HG03457 (cell line): ENCODE measurements around the gene SNAI1.
"Not testable (repeated sequence)": the region's sequence is repeated elsewhere in the genome, so short reads cannot be mapped to it uniquely, and the experiment has no call there.

Experiments
- ATAC-seq: cut with Tn5 transposase; IDR thresholded peaks from one replicate; pipeline ENCODE4 v1.9.1; 2021; ENCODE audit warnings: moderate number of reproducible peaks; ENCODE audit not compliant: unreplicated experiment

The SNAI1 gene

DNA sequence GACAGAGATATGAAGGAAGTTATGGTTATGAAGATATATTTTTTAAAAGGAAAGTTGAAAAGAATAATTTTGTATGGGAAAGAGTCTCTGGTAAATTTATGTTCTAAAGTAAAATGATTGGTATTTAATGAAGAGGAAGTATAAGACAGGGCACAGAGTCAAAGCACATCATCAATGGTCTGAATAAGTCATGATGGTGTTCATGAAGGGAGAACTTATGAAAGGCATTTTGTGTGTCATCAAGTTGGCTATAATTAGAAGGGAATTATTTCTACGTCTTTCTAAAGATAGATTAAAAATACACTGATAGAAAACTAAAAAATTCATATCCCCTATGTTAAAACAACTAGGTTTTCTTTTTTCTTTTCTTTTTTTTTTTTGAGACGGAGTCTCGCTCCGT lies 21.4 kb upstream of the SNAI1 start:
- no peak for ATAC-seq

DNA sequence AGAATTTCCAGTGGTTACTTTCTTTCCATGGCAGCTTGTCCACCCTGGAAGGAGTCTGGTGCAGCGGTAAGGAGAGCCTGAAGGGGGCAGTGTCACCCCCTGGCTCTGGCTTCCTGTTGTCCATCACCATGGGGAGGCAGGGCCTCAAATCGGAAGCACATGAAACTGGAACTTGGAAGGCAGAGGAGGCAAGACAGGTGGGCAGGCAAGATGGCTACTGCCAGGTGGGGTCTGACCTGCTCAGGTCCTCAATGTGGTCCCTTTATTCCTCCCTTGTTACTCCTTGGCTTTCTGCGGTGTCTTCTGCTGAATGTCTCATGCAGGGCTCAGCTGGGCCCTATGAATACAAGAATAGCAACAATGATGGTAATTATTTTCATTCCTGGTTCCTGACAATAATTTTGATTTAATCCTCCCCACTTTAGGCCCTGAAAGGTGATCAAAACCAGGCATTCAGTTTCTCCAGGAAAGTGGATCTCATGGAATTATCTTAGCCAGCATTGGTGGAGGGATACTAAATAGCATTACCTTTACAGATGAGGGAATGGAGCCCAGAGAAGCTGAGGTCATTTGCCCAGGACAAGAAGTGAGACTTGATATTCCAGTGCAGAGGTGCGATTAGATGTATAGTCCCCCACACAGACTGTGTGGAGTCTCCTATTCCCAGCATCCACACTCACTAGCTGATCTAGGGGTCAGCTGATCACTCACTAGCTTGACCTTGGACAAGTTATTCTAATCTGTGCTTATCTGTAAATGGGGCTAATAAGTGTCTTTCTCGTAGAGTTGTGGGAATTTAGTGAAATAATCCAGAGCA lies 17.6 kb upstream of the SNAI1 start:
- ATAC-seq, result no peak

DNA sequence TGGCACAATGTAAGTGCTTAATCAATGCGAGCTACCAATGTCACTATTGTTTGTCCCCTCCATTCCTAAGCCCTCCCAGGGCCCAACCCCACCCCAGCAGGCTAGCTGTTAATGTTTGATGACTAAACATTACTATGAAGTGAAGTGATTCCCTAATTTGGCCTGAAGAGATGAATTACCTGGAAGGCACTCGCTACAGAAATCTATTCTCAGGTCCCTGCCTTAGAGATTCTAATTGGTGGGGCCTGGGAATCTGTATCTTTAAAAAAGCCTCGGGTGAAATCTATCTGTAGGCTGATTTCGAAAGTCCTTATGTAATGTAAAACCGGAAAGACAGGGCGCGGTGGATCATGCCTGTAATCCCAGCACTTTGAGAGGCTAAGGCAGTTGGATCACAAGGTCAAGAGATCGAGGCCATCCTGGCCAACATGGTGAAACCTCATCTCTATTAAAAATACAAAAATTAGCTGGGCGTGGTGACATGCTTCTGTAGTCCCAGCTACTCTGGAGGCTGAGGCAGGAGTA lies 16.9 kb upstream of the SNAI1 start:
- ATAC-seq, result no peak

DNA sequence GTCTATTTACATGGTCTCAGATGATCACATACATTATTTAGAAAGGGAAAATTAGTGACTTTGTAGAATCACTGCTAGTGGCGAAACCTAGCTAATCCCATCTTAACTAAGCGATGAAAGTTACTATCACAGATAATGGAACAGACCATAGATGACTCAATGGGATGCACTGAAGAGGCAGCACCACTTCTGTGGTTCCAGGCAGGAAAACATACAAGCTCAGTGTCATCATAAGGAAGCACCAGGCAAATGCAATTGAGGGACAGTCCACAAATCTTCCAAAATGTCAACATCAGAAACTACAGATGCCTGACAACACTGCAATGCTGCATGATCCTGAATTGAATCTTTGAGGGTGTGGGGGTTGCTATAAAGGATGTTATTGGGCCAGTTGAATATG lies 15.9 kb upstream of the SNAI1 start:
- ATAC-seq, result no peak

DNA sequence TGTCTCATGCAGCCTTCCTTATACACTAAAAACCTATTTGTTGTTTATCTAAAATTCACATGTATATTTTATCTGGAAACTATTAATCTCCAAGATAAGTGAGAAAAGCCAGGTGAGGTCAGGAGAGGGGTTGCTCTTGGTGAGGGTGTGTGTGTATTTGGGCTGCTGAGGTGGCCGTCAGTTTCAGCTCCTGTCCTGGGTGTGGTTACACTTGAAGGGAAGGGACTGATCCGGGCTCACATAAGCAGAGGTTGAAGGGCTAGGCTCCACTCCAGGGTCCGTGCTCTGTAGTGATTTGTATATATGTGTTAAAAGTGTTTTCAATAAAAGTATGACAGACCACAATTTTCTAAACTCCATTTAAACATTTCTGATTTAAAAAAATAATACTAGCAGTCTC lies 13.5 kb upstream of the SNAI1 start:
- no peak for ATAC-seq

DNA sequence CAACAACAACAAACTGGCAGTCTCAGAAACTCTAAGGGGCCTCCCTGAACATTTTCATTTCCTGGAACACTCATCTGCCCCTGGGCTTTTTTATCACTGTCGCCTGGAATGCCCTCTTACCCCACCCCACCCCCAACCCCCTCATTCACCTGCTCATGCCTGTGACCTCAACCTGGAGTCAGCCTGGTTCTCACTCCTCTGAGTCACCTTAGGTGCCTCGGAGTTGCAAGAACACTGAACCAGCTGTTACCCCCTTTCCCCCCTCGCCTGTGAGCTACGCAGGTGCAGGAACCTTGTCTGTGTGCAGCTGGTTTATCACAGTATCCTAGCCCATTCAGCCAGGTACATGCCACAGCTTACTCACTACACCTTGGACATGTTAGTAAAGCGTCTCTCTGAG lies 12.8 kb upstream of the SNAI1 start:
- ATAC-seq, result no peak

DNA sequence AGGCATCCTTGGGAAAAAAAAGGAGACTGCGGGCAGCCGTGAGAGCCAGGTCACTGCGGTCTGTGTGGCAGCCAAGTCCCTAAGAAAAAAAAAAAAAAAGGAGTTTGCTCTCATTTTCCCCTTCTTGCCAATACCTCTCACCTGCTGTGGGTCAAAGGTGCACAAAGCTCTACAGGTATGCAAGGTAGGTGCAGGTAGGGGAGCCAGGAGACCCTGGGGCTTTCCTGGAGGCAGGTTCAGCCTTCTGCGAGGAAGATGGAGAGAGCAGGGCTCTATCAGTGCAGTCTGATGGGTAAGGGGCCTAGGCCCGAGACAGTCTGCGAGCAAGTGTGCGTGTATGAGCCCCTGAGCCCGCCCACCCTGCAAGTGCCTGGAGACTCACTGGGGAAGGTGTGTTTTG lies 12.3 kb upstream of the SNAI1 start:
- no peak for ATAC-seq

DNA sequence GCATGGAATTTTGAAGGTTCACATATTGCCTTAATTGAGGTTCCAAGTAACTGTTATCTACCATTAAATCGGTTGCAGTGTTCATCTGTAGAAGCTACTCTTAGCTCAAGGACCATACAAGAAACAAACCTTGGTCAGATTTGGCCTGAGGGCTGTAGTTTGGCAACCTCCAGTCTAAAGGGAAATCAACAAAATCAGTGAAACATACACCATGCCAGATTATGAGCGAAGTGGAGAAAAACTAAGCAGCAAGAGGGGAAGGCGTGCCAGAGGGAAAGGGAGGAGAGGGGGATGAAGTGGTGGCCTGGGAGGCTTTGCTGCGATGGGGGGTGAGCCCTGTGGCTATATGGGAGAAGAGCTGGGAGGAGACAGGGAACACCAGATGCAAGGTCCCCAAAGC lies 8.8 kb upstream of the SNAI1 start:
- no peak for ATAC-seq

DNA sequence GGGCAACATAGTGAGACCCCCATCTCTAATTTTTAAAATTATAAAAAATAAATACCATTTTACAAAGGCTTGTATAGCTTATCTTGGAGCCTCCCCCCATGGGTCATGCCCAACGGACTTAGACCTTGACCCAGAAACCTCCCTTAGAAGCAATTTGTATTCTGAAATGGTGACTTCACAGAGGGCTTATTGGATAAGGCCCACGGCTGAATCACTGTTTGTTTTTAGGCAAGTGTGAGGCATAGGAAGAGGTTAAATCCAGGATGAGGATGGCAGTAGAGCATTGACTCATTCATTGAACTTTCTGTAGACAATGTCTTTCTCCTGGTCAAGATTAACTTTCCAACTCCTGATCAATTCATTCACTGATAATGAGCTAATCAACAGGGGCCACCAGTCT lies 6.2 kb upstream of the SNAI1 start:
- ATAC-seq, result no peak

DNA sequence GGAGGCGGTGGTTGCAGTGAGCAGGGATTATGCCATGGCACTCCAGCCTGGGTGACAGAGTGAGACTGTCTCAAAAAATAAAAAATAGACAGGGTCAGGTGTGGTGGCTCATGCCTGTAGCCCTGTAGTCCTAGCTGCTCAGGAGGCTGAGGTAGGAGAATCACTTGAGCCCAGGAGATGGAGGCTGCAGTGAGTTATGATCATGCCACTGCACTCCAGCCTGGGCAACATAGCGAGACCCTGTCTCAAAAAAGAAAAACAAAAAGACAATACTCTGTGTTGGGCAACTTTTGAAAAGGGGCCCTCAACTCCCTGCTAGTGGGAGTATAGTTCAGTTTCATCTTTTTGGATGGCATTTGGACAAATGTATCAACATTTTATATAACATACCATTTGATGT lies 5.0 kb upstream of the SNAI1 start:
- ATAC-seq, result not testable (repeated sequence)

DNA sequence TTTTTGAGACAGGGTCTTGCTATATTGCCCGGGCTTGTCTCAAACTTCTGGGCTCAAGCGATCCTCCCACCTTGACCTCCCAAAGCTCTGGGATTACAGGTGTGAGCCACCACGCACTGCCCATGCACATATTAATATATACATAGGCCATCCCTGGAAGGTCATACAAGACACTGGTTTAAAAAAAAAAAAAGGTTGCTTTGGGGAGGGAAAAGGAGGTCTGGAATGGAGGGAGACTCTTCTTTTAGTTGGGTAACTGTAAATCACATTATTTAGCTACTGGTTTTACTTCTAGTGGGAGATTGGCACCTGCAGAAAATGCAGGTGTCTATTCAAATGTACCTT lies 4.1 kb upstream of the SNAI1 start:
- no peak for ATAC-seq

DNA sequence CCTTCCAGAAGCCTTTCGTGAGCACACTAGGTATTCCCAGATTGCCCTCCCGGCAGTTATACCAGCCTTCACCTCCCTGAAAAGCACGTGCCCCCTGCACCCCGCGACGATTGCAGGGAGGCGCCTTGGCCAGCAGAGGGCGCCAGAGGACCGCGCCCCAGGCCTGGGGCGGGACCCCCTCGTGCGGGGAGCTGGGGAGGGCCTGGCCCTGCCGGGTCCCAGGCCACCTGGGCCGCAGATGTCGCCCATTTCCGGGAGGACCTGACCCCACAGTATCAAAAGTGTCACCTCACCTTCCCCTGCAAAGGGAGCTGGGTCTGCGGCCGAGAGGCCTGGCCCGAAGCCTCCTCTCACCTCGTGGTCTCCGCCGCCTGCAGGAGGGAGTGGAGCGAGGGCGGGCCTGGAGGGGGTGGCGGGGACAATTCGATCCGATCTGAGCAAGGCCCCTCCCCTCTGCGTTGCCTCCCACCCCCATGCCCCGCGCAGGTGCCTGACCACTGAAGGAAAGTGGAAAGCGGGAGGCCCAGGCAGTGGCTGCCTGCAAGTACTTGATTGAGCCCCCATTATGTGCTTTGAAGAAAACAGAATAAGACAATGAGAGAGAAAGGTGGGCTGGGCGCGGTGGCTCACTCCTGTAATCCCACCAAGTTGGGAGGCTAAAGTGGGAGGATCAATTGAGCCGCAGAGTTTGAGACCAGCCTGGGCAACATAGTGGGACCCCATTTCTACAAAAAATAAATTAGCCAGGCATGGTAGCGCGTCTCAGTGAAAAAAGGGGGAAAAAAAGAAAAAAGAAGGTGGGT lies 3.5 kb upstream of the SNAI1 start:
- no peak for ATAC-seq

DNA sequence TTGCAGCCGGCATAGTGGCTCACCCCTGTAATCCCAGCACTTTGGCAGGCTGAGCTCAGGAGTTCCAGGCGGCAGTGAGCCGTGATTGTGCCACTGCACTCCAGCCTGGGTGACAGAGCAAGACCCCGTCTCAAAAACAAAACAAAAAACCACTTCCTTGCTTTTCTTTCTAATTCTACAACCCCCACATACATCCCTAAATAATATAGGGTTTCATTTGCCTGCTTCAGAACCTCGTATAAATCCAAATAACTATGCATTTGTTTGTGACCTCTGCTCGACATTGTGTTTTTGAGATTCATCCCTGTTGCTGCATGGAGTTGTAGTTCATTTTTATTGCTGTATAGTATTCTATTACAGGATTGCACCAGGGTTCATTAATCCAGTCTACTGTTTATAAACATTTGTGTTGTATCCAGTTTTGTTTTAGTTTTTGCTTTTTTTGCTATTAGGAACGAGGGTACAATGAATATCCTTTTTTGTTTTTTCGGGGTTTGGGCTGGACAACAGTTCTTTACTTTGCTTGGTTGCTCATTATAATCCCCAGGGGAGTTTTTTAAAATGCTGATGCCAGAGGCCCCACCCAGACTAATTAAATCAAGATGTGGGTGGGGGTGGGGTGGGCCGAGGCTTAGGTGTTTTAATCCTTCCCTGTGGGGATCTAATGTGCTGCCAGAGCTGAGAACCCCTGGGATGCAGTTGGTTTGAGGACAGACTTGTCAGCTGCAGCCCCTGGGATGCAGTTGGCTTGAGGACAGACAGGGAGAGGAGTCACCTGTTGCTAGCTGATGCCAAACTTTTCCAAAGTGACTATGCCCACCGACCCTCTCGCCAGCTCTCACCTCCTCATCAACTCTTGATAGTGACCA lies 2.4 kb upstream of the SNAI1 start:
- no peak for ATAC-seq

DNA sequence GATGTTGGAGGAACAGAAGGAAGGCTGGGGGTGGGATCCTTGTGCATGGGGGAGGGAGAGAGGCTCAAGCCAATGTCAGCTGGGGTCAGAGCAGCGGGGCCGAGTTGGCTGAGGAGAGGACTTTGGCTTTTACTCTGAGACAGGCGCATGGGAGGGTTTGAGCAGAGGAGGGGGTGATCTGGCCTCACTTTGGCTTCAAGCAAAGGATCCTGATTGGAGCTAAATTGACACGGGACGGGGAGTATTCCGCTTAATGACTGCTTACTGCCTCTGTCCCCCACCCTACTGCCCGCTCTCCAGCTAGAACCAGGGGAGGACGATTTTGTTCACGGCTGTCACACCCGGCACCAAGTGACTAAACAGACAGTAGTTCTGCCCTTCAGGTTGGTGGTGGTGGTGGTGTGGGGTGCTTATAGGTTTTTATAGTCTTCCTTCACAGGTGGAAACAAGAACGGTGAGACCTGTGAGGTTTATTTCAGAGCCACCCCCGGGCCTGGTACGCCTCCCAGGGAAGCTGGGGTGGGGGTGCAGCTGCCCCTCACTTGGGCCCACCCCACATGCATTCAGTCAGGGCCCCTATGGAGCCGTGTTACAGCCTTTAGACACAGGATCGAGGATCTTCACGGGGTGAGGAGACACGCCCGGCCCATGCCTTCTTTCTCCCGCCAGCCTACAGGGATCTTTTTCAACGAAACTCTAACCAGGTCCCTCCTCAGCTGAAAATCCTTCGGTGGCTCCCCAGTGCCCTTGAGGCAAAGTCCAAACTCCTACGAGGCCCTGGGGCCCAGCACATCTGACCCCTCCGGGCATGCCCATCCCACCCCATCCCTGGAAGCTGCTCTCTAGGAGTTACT lies 1.3 kb upstream of the SNAI1 start:
- ATAC-seq, result no peak

DNA sequence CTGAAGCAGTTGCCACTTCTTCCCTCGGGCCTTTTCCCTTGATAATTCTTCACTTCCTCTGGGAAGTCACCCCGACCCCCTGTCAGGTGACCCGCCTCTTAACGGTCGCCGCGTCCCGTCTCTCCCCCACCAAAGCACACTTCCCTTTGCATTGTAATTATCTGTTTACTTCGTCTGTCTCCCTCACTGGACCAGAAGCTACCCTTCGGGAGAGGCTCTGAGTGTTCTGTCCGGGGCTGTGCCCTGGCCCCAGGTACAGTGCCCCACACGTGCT lies 771 bp upstream of the SNAI1 start:
- ATAC-seq, result no peak

DNA sequence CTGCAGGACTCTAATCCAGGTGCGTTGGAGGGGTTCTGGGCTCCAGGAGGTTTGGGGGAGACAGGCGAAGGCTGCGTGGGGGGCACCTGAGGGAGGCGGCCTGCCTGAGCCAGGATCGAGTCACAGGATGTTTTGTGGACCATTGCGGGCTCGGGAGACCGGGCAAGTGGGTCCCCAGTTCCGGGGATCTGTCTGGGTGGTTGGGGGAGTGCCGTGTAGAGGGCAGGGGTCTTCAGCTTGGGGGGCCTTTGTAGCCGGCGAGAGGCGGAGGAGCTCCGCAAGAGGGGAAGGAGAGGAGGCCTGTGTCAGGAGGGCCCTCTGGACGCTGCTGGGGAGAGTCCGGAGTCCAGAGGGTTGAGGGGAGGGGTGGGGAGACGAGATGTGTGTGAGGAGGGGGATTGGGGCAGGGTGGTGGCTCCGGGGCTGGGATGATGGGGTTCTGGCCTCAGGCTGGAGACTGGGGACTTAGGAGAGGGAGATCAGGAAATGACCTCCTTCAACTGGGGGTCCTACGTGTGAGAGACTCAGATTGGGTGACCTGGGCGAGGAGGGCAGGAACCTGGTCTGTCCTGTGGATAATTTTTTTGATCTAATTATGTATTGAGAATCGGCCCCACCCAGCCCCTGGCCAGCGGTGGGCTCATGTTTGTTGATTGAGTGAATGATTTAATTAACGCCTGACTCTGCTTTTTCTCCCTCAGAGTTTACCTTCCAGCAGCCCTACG lies 505 bp downstream of the SNAI1 start:
- no peak for ATAC-seq

DNA sequence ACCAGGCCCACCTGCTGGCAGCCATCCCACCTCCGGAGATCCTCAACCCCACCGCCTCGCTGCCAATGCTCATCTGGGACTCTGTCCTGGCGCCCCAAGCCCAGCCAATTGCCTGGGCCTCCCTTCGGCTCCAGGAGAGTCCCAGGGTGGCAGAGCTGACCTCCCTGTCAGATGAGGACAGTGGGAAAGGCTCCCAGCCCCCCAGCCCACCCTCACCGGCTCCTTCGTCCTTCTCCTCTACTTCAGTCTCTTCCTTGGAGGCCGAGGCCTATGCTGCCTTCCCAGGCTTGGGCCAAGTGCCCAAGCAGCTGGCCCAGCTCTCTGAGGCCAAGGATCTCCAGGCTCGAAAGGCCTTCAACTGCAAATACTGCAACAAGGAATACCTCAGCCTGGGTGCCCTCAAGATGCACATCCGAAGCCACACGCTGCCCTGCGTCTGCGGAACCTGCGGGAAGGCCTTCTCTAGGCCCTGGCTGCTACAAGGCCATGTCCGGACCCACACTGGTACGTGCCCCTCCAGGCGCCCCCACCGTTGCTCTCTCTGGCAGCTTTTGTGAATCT lies 1.1 kb downstream of the SNAI1 start:
- no peak for ATAC-seq

DNA sequence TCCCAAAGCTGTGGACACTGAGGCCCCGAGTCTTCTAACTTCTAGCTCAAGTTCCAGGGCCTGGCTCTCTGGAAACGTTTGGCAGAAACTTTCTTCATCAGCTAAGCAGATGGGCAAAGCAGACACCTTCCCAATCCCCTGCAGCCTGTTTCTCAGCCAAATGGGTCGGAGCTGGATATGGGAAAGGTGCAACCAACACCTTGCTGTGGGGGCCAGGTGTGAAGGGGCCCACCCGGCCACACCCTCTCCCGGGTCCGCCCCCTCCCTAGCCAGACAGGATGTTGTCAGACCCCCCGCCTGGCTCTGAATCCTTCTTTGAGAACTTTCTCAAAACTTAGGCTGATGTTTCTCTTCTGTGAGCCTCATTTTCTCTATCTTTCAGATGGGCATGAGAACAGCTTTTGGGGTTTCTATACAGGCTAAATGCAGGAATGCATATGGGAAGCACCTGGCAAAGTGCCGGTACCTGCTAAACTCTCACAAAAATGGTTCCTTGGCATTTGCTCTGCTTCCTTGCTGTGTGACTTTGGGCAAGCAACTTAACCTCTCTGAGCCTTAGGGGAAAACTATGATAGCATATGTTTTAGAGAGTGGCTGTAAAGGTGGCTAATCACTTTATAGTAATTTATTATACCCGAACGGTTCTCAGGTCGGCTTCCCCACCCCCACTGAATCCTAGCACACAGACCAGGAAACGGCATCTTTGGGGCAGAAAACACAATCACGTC lies 1.8 kb downstream of the SNAI1 start:
- ATAC-seq, result no peak

DNA sequence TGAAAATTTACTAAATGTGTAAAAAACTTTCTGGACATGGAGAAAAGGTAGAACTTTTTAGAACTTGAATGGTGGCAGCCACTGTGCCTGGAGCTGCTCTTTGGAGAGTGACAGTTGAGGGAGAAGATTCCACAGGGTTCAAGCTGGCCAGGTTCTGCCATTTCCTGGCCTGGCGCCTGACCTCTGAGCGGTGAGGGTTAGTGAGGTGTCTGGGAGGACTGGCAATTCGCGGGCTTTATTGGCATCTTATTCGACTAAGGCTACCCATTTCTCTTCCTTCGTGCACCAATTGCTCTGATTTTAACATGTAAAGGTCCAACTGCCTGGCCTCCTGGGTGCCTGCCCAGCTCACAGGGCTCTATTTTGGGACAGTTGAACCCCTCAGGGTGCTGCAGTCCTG lies 2.4 kb downstream of the SNAI1 start:
- ATAC-seq, result no peak
